ENCODE results near the gene MOB1A. TPM values are rescaled to one million over a fixed set of nuclear protein-coding genes. Genes with fewer than 3 reads are reported as not detected.

MOB1A gene
- total and polyA plus RNA-seq, 2 of the 13 experiments (the other 11 are each of a cell fraction or from before 2014, with no cell fraction given), result 48.2 to 139 TPM

GRCh38 chr2:74206180-74206688, 27.6 kb upstream of the MOB1A start:
- Histone ChIP-seq H3K4me2 (ENCODE audit: low read depth, low read length) (no peak overlapping the region), H3K4me1 (ENCODE audit: insufficient read depth, low read length) (peaks cover 40% of the 10 kb centered on the region), H3K4me3 (replicated peaks in 1 of 3; ENCODE audit: insufficient read depth in 1 of 3, low read depth in 2 of 3, low read length in 3 of 3) (no peak overlapping the region), H3K36me3 (replicated peaks in 1 of 2; ENCODE audit: control insufficient read depth in 1 of 2, insufficient read depth in 2 of 2, low read length in 2 of 2) (peaks cover 11 to 75% of the 10 kb centered on the region in 2 experiments), H3K27me3 (ENCODE audit: control insufficient read depth in 1 of 2, insufficient read depth in 2 of 2, low read length in 2 of 2) (no peaks in the 10 kb centered on the region), H3K27ac (ENCODE audit: extremely low read length, insufficient read depth, low read length) (no peak overlapping the region), H3K9me3 (ENCODE audit: low read length) (no peaks in the 10 kb centered on the region), H2AFZ (ENCODE audit: low read length) (no peak overlapping the region), H3K79me2 (ENCODE audit: insufficient read depth, low read length) (peaks cover 72% of the 10 kb centered on the region), H3K9ac (ENCODE audit: insufficient read depth, low read depth, low read length) (no peak overlapping the region), H4K20me1 (ENCODE audit: insufficient read depth, low read length) (peaks cover 62% of the 10 kb centered on the region)
- peak; percentile 31 for TF ChIP-seq RBM22 (optimal IDR thresholded peaks at IDR 0.05; ENCODE audit: low read length)
- TF ChIP-seq NR2F6 (IDR thresholded peaks at IDR 0.05), result peak; percentile 54; the same call in 1 of the 2 replicates
- TF ChIP-seq NR2F6 (CRISPR knock-in tag; IDR thresholded peaks at IDR 0.05), result 0 out of 2 replicates have a peak, but pooled peaks have one; percentile 26
- no peak for TF ChIP-seq MBNL3 (CRISPR knock-in tag; conservative IDR thresholded peaks at IDR 0.05)
- peak; percentile 34; the same call in 1 of the 2 replicates for TF ChIP-seq GATAD2A (CRISPR knock-in tag; IDR thresholded peaks at IDR 0.05)
- no peak for TF ChIP-seq GATA4 (IDR thresholded peaks at IDR 0.05; ENCODE audit: borderline replicate concordance, low read depth)
- no peak for TF ChIP-seq ZNF136 (CRISPR knock-in tag; IDR thresholded peaks at IDR 0.05; ENCODE audit: low read depth)
- peak; percentile 88 for TF ChIP-seq CEBPB (IDR thresholded peaks at IDR 0.05; ENCODE audit: borderline replicate concordance, low read depth, low read length)
- no peak for TF ChIP-seq HNF4A (CRISPR knock-in tag; IDR thresholded peaks at IDR 0.05)
- TF ChIP-seq CEBPG (CRISPR knock-in tag; IDR thresholded peaks at IDR 0.05), result peak; percentile 81
- TF ChIP-seq KLF13 (CRISPR knock-in tag; IDR thresholded peaks at IDR 0.05), result no peak
- no peak for TF ChIP-seq YY1 (IDR thresholded peaks at IDR 0.05; ENCODE audit: insufficient read depth, insufficient replicate concordance, low read depth, low read length)
- TF ChIP-seq THRA (CRISPR knock-in tag; IDR thresholded peaks at IDR 0.05; ENCODE audit: borderline replicate concordance), result peak; percentile 88
- TF ChIP-seq STAT5B (CRISPR knock-in tag; IDR thresholded peaks at IDR 0.05), result no peak
- TF ChIP-seq ZNF512 (CRISPR knock-in tag; IDR thresholded peaks at IDR 0.05), result no peak
- no peak for TF ChIP-seq JUND (CRISPR knock-in tag; IDR thresholded peaks at IDR 0.05)
- TF ChIP-seq FOXA3 (CRISPR knock-in tag; IDR thresholded peaks at IDR 0.05), result 0 out of 2 replicates have a peak, but pooled peaks have one; percentile 5
- POLR2A ChIA-PET, result interaction anchor here (0.9 to 1.5 kb wide), 2 partner anchors 14 to 28 kb away, joined by 3 to 4 read pairs; partner anchors contain the start of gene MOB1A
- CTCF ChIA-PET (ENCODE audit: low intra/inter-chr PET ratio, low total read pairs), result no interaction called here
- 72% methylated on average over 6 of the region's 6 CpGs for WGBS (ENCODE audit: low lambda C conversion rate)
- BruUV-seq (replicated peaks), result no TSS peak
- DNase-seq (ENCODE audit: low spot score) (no peak), FAIRE-seq (no peak), ATAC-seq (peak; percentile 25)
- intact Hi-C loops (cut with micrococcal nuclease; ENCODE audit: unreplicated experiment), result no loop called here
- in situ Hi-C loops (cut with HindIII; ENCODE audit: extremely low pct_ligation_motif_present, low pct_unique_long_range_greater_than_20kb), result no loop called here
